HG02852 (cell line): ENCODE data around the gene MSH6.
"Not testable (repeated sequence)": the region's sequence is repeated elsewhere in the genome, so short reads cannot be mapped to it uniquely, and the experiment has no call there.

ENCODE experiments used
- ATAC-seq: cut with Tn5 transposase; IDR thresholded peaks from one replicate; pipeline ENCODE4 v1.9.1; 2021; ENCODE audit warnings: mild to moderate bottlenecking, moderate library complexity; ENCODE audit not compliant: unreplicated experiment

MSH6 gene

GRCh38 chr2:47838249-47838648 lies 55.3 kb downstream of the MSH6 start:
- ATAC-seq, result no peak

GRCh38 chr2:47838686-47839085 lies 55.7 kb downstream of the MSH6 start:
- no peak for ATAC-seq

- ATAC-seq, result no peak
Measured at GRCh38 chr2:47842846-47843245, 59.9 kb downstream of the MSH6 start.

GRCh38 chr2:47843407-47843806 lies 60.5 kb downstream of the MSH6 start:
- ATAC-seq, result no peak

- ATAC-seq, result no peak
Measured at GRCh38 chr2:47844162-47844561, 61.2 kb downstream of the MSH6 start.

GRCh38 chr2:47849368-47849767 lies 66.4 kb downstream of the MSH6 start:
- no peak for ATAC-seq

GRCh38 chr2:47850198-47850597 lies 67.3 kb downstream of the MSH6 start:
- no peak for ATAC-seq

GRCh38 chr2:47853067-47853777 lies 70.3 kb downstream of the MSH6 start:
- ATAC-seq, result not testable (repeated sequence)
